GM21723 (cell line): ENCODE data around the gene ANKMY1.

Experiments
- ATAC-seq: cut with Tn5 transposase; IDR thresholded peaks from one replicate; pipeline ENCODE4 v1.9.1; 2021; ENCODE audit warnings: mild to moderate bottlenecking, moderate library complexity; ENCODE audit not compliant: unreplicated experiment

ANKMY1 gene

GRCh38 chr2:240462707-240463273 is 95.0 kb downstream of the ANKMY1 start:
- ATAC-seq = no peak

GRCh38 chr2:240462073-240462706 is 95.6 kb downstream of the ANKMY1 start:
- no peak for ATAC-seq

- no peak for ATAC-seq
Measured at GRCh38 chr2:240461471-240462072, 96.2 kb downstream of the ANKMY1 start.

GRCh38 chr2:240460781-240461431 is 96.9 kb downstream of the ANKMY1 start:
- no peak for ATAC-seq

- ATAC-seq = no peak
Measured at GRCh38 chr2:240460253-240460711, 97.5 kb downstream of the ANKMY1 start.

- ATAC-seq = no peak
Measured at GRCh38 chr2:240459401-240460252, 98.2 kb downstream of the ANKMY1 start.

GRCh38 chr2:240458900-240459391 is 98.8 kb downstream of the ANKMY1 start:
- no peak for ATAC-seq

- no peak for ATAC-seq
Measured at GRCh38 chr2:240458044-240458899, 99.5 kb downstream of the ANKMY1 start.

GRCh38 chr2:240457223-240458043 is 100.4 kb downstream of the ANKMY1 start:
- ATAC-seq = no peak

GRCh38 chr2:240456447-240457222 is 101.2 kb downstream of the ANKMY1 start:
- no peak for ATAC-seq

- ATAC-seq = no peak
Measured at GRCh38 chr2:240455647-240456446, 101.9 kb downstream of the ANKMY1 start.

GRCh38 chr2:240455272-240455646 is 102.5 kb downstream of the ANKMY1 start:
- no peak for ATAC-seq

GRCh38 chr2:240454106-240454901 is 103.5 kb downstream of the ANKMY1 start:
- no peak for ATAC-seq

GRCh38 chr2:240453461-240454105 is 104.2 kb downstream of the ANKMY1 start:
- no peak for ATAC-seq

- no peak for ATAC-seq
Measured at GRCh38 chr2:240452462-240453256, 105.1 kb downstream of the ANKMY1 start.
